ENCODE data around the gene CSGALNACT2.

The CSGALNACT2 gene

DNA sequence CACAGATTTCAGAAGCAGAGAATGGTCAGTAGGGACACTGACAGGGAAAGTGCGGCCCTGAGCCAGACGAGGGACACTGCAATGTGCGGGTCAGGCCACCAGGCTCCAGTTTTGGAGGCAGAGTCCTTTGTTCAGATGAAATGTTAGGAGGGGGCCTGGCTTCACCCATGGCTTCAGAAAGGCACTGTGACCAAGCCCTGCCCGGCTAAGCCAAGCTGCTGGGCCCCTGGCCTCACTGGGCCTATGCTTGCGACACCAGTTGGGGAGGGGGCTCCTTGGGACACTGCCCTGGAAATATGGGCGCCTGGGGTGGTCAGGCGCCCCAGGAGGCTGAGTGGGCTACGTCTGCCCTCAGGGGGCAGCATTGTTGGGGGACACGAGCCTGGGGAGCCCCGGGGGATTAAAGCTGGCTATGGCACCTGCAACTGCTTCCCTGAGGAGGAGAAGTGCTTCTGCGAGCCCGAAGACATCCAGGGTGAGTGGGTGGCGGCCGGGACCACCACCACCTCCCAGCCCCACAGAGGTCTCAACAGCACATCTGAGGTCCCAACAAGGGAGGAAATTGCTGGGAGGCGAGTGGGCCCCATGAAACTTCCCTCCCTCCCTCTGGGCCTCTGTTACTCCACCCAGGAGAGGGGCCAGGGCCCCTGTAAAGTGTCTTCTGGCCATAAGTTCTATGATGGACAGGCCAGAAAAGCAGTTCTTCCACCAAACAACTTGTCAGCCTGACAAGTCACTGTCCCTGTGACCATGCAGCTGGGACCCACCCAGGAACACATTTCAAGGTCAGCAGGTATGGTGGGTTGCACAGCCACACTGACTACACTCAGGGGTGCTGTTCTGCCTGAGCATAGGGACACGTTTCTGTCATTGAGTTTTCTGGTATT, 24.8 kb upstream of the CSGALNACT2 start:
- no peak for DNase-seq

DNA sequence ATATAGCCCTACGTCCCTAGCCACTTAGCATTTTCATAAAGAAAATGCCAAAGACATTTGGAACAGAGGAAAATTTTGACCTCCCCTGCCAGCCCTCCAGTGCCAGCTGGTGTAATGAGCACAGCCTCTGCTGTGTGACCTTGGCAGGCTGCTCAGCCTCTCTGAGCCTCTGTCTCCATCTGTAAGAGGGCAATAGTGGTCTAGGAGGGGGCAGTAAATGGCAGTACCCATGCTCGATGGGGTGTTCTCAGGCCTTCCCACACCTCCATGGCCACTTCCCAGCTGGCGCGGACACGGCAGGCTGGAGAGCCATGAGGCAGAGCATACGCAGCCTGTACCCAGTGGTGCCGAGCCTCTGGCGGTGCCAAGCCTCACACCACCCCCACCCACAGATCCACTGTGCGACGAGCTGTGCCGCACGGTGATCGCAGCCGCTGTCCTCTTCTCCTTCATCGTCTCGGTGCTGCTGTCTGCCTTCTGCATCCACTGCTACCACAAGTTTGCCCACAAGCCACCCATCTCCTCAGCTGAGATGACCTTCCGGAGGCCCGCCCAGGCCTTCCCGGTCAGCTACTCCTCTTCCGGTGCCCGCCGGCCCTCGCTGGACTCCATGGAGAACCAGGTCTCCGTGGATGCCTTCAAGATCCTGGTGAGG, 24.0 kb upstream of the CSGALNACT2 start:
- DNase-seq = no peak

DNA sequence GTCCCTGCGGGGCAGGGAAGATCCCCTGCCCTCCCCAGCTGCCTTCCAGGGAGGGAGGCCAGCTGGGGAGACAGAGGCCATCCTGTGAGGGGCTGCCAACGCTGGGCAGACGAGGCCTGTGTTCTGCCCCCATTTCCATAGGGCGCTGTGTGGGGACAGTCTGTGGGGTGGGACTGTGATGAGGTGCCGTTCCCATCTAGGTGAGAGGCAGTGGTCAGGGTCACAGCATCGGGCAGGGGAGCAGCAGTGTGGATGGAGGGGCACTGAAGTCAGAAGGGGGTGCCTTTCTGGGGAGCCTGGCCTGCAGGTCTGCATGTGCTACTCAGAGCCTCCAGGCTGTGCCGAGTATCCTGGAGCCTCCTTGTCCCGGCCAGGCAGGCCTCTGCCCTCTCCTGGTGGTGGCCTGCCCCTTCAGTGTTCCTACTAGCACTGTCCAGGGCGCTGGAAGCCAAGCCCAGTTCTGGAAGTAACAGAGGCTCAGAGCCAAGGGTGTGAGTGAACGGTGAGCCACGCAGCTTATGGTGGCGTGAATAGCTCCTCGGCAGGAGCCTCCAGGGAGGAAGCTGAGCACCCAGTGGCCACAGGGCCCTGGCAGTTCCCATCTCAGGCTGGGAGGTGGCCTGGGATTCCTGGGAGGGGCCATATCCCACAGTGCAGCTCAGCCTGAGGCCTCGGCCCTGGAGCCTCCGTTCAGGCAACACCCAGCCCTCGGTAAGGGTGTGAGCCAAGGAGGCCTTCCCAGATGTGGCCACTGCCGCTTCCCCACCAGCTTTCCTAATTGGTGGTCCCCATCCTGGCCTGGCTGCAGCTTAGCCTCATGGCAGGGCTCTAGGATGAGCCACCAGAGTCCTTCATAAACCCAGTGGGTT, 23.3 kb upstream of the CSGALNACT2 start:
- no peak for DNase-seq

DNA sequence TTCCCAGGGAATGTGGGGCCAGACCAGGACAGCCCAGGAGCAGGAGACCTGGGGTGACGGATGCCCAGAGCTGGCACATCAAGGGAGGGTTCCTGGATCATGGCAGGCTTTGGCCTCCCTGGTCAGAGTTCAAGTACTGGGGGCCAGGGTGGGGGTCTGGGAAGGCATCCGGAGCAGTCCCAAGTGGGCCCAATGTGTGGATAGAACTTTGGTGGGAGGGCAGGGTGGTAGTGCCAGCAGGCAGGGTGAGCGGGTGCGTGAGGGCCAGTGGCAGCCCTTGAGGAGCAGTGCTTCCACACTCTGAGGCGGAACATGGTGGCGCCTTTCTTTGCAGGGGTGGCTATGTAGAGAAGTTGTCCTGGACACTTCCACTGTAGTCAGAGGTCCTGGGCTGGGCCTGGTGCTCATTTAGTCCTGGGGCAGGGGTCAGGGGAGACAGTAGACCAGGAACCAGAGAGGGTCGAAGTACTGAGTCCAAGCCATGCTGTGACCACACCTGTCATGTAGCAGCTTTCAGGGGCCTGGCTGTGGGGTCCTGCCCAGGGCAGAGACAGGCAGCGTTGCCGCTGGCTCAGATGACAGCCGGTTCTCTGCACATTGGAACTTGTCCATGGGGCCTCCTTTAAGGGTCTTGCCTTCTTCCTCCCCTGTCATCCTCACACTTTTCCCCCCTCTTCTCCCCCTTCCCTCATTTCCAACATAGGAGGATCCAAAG, 22.2 kb upstream of the CSGALNACT2 start:
- no peak for DNase-seq

DNA sequence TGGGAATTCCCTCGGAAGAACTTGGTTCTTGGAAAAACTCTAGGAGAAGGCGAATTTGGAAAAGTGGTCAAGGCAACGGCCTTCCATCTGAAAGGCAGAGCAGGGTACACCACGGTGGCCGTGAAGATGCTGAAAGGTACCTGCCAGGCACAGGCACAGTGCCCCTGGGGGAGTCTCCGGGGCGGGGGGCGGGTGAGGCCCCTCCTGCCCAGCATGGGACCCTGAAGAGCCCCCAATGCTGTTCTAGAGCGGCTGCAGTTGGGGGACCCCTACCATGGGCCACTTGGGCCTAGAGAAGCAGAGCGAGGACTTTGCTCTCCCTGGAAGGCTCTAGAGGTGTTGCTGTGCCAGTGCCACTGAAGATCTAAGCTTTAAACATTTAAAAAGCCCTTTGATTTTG, 21.6 kb upstream of the CSGALNACT2 start:
- no peak for DNase-seq

DNA sequence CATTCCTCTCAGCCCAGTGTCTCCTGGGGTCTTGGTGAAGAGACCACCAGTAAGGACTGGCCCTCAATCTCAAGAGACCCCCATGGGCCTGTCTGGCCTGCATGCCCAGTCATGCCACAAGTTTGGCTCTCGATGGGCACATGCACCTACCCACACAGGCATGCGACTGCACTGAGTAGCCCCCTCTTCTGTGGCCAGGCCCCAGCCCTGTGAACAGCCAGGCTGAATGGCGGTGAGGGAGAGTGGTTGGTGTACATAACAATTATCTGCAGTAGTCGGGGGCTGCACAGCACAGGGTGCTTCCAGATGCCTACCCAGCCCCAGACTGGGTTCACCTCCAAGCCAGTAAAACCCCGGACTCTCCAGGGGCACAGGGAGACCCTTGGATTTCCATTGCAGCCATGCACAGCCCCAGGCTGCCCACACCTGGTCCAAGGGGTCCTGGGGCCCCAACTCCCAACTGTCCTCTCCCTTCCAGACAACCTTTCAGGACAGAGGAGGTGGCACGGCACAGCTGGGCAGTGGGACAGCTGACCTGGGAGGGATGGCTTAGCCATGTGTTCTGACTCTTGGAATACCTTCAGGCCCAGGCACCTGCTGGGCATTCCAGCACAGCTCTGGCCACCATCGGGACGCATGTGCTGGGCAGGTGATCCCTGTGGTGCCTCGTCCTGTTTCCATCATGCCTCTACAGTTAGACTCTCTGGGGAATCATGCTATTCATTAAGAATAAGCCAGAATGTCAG, 21.0 kb upstream of the CSGALNACT2 start:
- DNase-seq = no peak

DNA sequence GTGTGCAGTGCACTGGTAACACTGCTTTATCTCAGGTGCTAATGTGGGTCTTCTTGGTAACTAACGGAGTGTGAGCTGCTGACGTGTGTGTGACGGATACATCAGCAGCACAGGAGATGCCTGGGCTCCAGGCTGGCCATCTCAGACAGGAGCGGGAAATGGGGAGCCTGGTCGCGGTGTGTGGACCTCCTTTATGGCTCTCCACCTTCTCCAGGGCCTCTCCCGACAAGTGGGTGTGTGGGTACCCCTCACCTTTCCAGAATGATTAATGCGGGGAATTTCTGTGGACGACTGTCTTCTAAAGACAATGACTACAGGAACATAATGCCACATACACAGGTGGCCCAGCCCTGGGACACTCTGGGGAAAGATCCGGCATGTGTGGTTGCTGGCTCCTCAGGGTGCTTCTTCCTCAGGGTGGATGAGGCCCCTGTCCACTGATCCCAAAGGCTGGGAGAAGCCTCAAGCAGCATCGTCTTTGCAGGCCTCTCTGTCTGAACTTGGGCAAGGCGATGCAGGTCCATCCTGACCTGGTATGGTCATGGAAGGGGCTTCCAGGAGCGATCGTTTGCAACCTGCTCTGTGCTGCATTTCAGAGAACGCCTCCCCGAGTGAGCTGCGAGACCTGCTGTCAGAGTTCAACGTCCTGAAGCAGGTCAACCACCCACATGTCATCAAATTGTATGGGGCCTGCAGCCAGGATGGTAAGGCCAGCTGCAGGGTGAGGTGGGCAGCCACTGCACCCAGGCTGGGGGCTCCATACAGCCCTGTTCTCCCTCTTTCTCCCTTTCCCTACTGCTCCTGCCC, 20.3 kb upstream of the CSGALNACT2 start:
- DNase-seq = peak; percentile 1

DNA sequence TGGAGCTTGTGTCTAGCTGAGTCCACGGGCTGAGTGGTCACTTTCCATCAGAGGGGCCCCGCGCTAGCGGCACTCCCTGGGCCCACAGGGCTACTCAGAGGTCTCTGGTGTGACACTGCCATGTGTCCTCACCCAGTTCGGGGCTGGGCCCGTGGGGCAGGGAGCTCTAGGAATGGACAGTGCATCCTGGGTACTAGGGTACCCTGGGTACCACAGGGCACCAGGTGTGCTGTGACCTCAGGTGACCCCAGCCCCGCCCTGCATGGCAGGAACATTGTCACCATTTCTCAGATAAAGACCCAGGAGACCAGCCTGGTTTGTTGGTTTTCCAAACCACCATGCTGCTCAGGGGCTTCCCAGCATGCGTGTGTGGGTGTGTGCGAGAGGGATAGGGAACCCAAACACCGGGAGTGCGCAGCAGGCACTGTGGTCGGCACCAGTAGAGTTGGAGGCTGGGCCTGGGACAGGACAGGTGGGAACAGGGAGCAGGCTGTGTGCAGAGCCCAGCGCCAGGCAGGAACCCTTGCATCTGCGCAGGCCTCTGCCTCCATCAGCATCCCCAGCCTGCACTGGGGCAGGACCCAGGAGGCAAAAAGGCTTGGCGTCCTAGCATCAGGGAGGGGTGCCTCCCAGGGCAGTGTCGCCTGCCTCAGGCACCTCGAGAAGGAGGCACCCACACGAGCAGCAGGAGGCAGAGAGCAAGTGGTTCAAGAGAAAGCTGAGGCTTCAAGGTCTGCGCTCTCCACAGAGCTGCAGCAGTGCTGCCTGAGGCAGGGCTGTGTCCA, 19.4 kb upstream of the CSGALNACT2 start:
- peak; percentile 26 for DNase-seq

DNA sequence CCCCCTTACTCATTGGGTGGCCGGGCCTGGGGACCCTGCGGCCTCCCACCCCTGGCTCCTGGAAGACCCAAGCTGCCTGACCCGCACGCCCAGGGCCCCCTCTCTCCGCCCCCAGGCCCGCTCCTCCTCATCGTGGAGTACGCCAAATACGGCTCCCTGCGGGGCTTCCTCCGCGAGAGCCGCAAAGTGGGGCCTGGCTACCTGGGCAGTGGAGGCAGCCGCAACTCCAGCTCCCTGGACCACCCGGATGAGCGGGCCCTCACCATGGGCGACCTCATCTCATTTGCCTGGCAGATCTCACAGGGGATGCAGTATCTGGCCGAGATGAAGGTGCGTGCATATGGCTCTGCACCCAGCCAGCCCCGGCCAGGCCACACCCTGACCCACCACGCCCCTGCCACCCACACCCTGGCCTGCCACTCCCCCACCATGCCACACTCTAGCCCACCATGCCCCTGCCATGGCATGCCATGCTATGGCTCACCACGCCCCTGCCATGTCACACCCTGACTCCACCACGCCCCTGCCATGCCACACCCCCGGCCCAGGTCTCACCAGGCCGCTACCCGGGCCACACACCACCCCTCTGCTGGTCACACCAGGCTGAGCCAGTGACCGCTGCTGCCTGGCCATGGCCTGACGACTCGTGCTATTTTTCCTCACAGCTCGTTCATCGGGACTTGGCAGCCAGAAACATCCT, 18.7 kb upstream of the CSGALNACT2 start:
- DNase-seq = peak; percentile 28

DNA sequence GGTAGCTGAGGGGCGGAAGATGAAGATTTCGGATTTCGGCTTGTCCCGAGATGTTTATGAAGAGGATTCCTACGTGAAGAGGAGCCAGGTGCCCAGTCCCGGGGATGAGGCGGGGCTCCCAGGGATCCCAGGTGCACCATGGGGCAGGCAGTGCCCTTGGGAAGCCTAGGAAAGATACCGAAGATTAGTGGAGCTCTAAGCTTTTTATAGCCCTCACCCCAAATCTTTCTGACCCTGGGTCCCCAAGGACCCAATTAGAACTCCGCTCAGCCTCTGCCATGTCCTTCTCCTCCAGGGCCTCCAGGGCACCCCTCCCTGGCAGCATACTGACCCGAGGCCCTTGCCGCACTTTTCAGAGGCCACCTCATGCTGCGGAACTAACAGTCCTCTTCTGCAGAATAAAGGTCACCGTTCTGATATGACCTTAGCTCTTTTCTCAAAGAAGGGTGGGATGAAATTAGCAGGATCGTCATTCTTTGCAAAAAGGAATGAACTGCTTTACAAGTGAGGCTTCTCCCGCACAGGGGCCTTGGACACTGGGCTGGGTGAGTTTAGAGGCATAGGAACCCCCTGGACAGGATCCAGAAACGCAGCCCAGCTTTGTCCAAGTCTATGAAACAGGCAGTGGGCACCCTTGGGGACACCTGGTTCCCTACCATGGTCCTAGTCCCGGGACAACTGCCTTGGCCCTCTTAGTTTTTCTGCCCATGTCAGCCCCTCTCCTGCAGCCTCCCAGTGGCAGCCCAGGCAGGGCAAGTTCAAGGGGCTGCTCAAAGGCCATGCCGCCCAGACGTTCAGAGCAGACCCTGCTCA, 17.9 kb upstream of the CSGALNACT2 start:
- DNase-seq = peak; percentile 20

DNA sequence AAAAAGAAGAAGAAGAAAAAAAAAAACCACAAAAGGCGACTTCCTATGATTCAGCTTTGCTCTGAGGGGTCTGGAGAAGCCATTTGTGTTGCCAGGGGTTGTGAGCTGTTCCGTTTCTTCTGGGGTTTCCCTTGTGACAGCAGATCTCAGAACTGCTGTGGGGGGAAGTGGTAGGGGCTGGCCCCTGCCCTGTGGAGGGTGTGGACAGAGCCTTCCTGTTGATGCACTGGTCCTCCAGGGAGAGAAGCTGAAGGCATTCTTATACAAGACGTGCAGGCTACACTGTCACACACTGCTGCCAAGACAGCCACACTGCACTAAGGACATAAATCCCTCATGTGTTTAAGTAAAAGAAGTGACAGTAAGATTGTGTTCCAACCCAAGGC, 17.3 kb upstream of the CSGALNACT2 start:
- DNase-seq = peak; percentile 38

DNA sequence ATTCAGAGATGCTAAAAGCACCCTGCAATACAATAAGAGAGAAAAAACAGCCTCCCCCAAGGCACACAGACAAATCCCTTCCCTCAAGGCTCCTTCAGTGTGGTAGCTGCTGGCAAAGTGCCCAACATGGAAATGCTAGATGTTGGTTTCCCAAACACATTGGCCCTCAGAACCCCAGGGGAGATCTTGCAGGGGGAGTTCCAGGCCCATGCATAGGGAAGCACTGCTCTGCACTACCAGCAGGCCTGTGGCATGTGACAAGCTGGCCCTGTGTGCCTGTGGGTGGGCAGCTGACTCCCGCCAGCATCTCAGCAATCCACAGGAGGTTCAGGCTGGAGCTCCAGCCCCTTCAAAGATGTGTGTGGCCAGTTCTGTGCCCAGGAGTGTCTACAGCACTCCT, 16.8 kb upstream of the CSGALNACT2 start:
- DNase-seq = peak; percentile 32

DNA sequence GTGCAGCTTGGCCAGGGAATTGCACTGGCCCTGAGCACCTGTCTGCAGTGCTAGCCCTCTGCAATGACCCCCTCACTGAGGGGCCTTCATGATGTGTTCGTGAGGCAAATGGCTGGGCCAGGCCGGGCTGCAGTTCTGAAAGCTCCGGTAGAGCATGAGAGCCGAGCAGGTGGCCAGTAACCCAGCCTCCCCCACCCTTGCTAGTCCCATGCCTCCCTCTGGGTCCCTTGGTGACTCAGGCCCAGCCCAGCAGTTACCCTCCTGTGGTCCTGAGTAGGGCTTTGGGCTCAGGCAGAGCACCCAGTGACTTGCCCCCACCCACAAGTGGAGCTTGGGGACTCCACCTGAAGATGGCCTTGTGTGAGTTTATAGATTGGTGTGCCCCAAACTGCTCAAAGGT, 16.1 kb upstream of the CSGALNACT2 start:
- peak; percentile 13 for DNase-seq

DNA sequence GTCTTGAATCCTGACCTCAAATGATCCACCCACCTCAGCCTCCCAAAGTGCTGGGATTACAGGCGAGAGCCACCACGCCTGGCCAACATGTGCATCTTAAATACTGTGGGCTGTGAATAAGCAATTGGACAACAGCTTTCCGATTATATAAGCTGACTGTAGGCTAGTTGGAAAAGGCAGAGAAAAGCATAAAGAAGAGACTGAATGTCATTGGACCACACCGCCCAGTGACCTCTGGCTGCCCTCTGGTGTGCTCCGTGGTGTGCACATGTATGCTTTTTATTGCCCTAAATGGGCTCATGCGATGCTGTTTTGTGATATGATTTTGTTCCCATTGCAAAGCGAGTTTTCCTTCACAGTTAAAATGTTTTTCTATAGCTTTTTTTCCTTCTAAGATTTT, 15.4 kb upstream of the CSGALNACT2 start:
- peak; percentile 15 for DNase-seq

DNA sequence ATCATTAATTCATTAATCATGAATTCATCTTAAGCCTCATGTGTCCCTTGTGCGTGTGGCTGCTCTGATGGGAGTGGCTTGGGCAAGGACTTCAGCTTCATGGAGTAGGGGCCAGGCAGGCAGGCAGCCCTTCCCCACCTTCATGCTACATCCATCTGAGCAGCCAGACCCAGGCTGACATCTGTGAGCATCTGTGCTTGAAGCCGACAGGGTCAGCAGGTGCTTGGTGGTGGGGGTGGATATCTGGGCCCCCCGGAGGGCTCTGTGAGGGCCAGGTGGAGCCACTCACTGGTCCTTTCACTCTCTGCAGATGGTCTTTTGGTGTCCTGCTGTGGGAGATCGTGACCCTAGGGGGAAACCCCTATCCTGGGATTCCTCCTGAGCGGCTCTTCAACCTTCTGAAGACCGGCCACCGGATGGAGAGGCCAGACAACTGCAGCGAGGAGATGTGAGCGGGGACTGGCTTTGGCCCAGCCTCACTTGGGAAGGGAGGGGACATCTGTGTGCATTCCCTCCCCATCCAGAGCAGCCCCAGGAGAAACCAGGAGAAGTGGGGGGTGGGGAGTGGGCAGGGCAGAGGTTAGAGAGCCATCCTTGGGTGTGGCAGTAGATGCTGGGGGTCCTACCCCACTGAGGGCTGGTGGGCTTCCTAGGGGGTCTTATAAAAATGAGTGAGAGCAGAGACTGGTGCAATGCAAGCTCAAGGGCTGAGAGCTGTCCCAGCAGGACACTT, 14.7 kb upstream of the CSGALNACT2 start:
- DNase-seq = peak; percentile 8

DNA sequence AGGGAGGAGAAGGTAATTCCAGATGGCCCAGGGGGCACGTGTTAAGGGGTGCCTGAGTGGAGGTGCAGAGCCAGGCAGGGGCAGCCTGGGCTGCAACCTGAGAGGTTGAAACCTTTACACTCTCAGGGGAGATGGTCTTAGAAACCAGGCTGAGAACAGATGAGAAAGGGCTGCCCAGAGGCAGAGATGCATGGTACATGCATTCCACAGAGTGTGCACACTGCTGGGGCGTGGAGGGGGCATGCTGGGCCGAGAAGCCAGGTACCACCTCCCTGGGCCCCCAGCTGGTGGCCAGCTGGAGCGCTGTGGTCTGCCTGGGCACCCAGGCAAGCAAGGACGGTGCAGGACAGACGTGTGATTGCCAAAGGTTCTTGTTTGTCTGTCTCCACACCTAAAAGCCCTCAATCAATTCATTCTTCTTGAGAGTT, 14.1 kb upstream of the CSGALNACT2 start:
- DNase-seq = peak; percentile 1

DNA sequence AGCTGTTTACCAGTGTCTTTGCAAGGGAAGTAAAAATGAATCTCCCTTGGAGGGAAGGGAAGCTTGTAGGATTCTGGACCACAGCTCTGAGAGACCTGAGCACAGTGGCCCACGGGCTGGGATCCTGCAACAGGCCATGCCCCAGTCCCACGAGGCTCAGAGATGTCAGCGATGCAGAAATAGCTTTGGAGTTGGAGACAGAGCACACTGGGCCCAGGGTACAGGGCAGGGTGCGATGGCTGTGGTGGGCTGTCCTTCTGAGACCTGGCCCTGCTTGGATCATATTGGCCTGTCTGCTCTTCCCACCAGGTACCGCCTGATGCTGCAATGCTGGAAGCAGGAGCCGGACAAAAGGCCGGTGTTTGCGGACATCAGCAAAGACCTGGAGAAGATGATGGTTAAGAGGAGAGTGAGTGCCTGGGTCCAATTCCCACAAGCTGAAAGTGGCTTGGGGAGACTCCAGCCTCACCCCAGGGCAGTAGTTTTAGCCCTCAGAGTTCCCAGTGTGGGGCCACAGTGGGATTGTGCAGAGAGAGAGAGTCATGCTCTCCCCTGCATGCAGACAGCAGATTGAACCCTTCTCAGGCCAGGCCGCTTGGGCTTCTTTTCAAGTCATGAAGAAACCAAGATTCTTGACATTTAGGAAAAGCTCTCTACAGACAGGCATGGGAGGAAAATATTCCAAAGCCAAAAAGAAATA, 13.5 kb upstream of the CSGALNACT2 start:
- DNase-seq = peak; percentile 7
